IMR-90 (cell line): ENCODE data around the gene BNIP3. TPM values are rescaled to one million over a fixed set of nuclear protein-coding genes. Genes with fewer than 3 reads are reported as not detected.

Experiments
- ATAC-seq: fragments of 200-7000 bp; cut with Tn5 transposase; 2 replicates; pipeline ENCODE4 v1.9.1; 2020; ENCODE audit warnings: low read depth, mild to moderate bottlenecking, moderate library complexity
- BruUV-seq: library from RNA; stranded (reverse); fragments of 400-500 nt; replicated peaks from 2 replicates; lab custom pipeline; 2021; lab: Mats Ljungman, UMichigan
- CTCF ChIA-PET: fragments of 300-600 bp; formaldehyde crosslinking; extraction: SDS; loops from one replicate; lab custom pipeline; 2021; ENCODE audit warnings: antibody characterized with exemption; lab: Yijun Ruan, JAX
- POLR2A ChIA-PET: fragments of 300-600 bp; sonication (Branson Sonifier 250); formaldehyde crosslinking; loops from one replicate; lab custom pipeline; 2022; ENCODE audit warnings: antibody characterized with exemption; ENCODE audit not compliant: unreplicated experiment; lab: Charles Lee
- DNase-seq: peaks from one replicate; pipeline ENCODE4 v3.0.0; 2013
- H2AFZ ChIP-seq: replicated peaks from 2 replicates; pipeline ENCODE3; 2013; ENCODE audit warnings: low read length, mild to moderate bottlenecking; ENCODE audit not compliant: poor library complexity
- H2AK5ac ChIP-seq: 2 replicates; pipeline ENCODE4 v1.6.1; 2013; ENCODE audit warnings: low read depth, low read length, inconsistent platforms
- H2AK9ac ChIP-seq: replicated peaks from 2 replicates; pipeline ENCODE3; 2013; ENCODE audit warnings: mild to moderate bottlenecking, low read depth, low read length, moderate library complexity; ENCODE audit not compliant: poor library complexity
- H2BK120ac ChIP-seq: 2 replicates; pipeline ENCODE4 v1.6.1; 2013; ENCODE audit warnings: low read depth, low read length, inconsistent platforms
- H2BK15ac ChIP-seq: 3 replicates; pipeline ENCODE4 v1.6.1; 2013; ENCODE audit warnings: low read depth, low read length, inconsistent platforms
- H2BK20ac ChIP-seq: 2 replicates; pipeline ENCODE4 v1.6.1; 2013; ENCODE audit warnings: low read depth, mild to moderate bottlenecking, inconsistent platforms, low read length, moderate library complexity
- H2BK5ac ChIP-seq: 2 replicates; pipeline ENCODE4 v1.6.1; 2013; ENCODE audit warnings: mild to moderate bottlenecking, low read depth, low read length, inconsistent platforms; ENCODE audit not compliant: poor library complexity, severe bottlenecking
- H3K14ac ChIP-seq: replicated peaks from 2 replicates; pipeline ENCODE4 v1.6.1; 2013; ENCODE audit warnings: low read depth, low read length, inconsistent platforms
- H3K18ac ChIP-seq: 2 replicates; pipeline ENCODE4 v1.6.1; 2013; ENCODE audit warnings: low read depth, low read length, control low read depth
- H3K23ac ChIP-seq: 2 replicates; pipeline ENCODE4 v1.6.1; 2013; ENCODE audit warnings: low read depth, low read length, inconsistent platforms
- H3K27ac ChIP-seq: 2 replicates; pipeline ENCODE4 v1.5.1; 2013; ENCODE audit warnings: mild to moderate bottlenecking, control low read depth, low read length; ENCODE audit not compliant: insufficient read depth
- H3K27me3 ChIP-seq: 2 replicates; pipeline ENCODE4 v1.6.1; 2013; ENCODE audit warnings: low read length; ENCODE audit not compliant: control insufficient read depth, insufficient read depth
- H3K36me3 ChIP-seq: 2 replicates; pipeline ENCODE4 v1.6.1; 2013; ENCODE audit warnings: low read length, mixed read lengths; ENCODE audit not compliant: control insufficient read depth, insufficient read depth
- H3K4ac ChIP-seq: 2 replicates; pipeline ENCODE4 v1.6.1; 2013; ENCODE audit warnings: low read depth, low read length, inconsistent platforms
- H3K4me1 ChIP-seq: 2 replicates; pipeline ENCODE4 v1.6.1; 2013; ENCODE audit warnings: low read length, mixed read lengths; ENCODE audit not compliant: control insufficient read depth, insufficient read depth
- H3K4me2 ChIP-seq: 2 replicates; pipeline ENCODE4 v1.6.1; 2013; ENCODE audit warnings: low read depth, mild to moderate bottlenecking, control low read depth, low read length, moderate library complexity
- H3K4me3 ChIP-seq: 2 replicates; pipeline ENCODE4 v1.5.1; 2013; ENCODE audit warnings: low read depth, mild to moderate bottlenecking, control low read depth, low read length, moderate library complexity; ENCODE audit not compliant: insufficient read depth
- H3K56ac ChIP-seq: 2 replicates; pipeline ENCODE4 v1.6.1; 2013; ENCODE audit warnings: low read length, inconsistent platforms; ENCODE audit not compliant: insufficient read depth; ENCODE audit errors: extremely low read depth
- H3K79me1 ChIP-seq, 2 experiments: 2 replicates each; pipeline ENCODE4 v1.6.1; 2013; ENCODE audit warnings: low read length in 2 of 2, inconsistent platforms in 1 of 2, low read depth in 1 of 2
- H3K9ac ChIP-seq: 2 replicates; pipeline ENCODE4 v1.6.1; 2013; ENCODE audit warnings: low read depth, low read length, control low read depth
- H3K9me1 ChIP-seq: 2 replicates; pipeline ENCODE4 v1.6.1; 2013; ENCODE audit warnings: low read length, inconsistent platforms; ENCODE audit not compliant: insufficient read depth
- H3K9me3 ChIP-seq: 2 replicates; pipeline ENCODE4 v1.6.1; 2013; ENCODE audit warnings: low read length; ENCODE audit not compliant: control insufficient read depth, insufficient read depth
- H4K20me1 ChIP-seq: 2 replicates; pipeline ENCODE4 v1.6.1; 2013; ENCODE audit warnings: low read length, inconsistent platforms; ENCODE audit not compliant: insufficient read depth
- H4K5ac ChIP-seq: 2 replicates; pipeline ENCODE4 v1.6.1; 2013; ENCODE audit warnings: mild to moderate bottlenecking, low read depth, low read length, control low read depth
- H4K8ac ChIP-seq, 2 experiments: 2 replicates each; pipeline ENCODE4 v1.6.1; 2013; ENCODE audit warnings: low read depth in 2 of 2, low read length in 2 of 2, control low read depth in 1 of 2, inconsistent platforms in 1 of 2
- H4K91ac ChIP-seq: 2 replicates; pipeline ENCODE4 v1.6.1; 2013; ENCODE audit warnings: low read depth, low read length, inconsistent platforms; ENCODE audit not compliant: insufficient read depth
- BHLHE40 ChIP-seq: fragments of 150-350 bp; IDR thresholded peaks from 2 replicates; pipeline ENCODE4 v1.6.1; 2016; ENCODE audit warnings: mild to moderate bottlenecking, low read depth, low read length
- CEBPB ChIP-seq: IDR thresholded peaks from 2 replicates; pipeline ENCODE4 v1.6.1; 2012; ENCODE audit warnings: low read depth, low read length, improper control_type of control experiment
- RCOR1 ChIP-seq: IDR thresholded peaks from 2 replicates; pipeline ENCODE4 v1.6.1; 2012; ENCODE audit warnings: mild to moderate bottlenecking, low read length, improper control_type of control experiment; ENCODE audit not compliant: insufficient replicate concordance
- RFX5 ChIP-seq: IDR thresholded peaks from 2 replicates; pipeline ENCODE4 v1.8.0; 2012; ENCODE audit warnings: low read depth, mild to moderate bottlenecking, low read length, moderate library complexity
- WGBS, 2 experiments: methylation state at CpG; one replicate each; pipeline versions ENCODE4 v1.1.5 to v1.1.7; 2013; ENCODE audit warnings: missing lambda C conversion rate in 2 of 2; ENCODE audit not compliant: insufficient read length in 1 of 2; ENCODE audit errors: extremely low coverage in 2 of 2; 5-methylcytosine and 5-hydroxymethylcytosine counted together
- dilution Hi-C: fragments of 300-500 bp; cut with HindIII; formaldehyde crosslinking; loops from one replicate; pipeline ENCODE4 v1.14.3; 2018; ENCODE audit warnings: low sequenced_read_pairs; ENCODE audit not compliant: unreplicated experiment
- in situ Hi-C: fragments of 300-500 bp; cut with MboI; formaldehyde crosslinking; loops from 3 replicates; pipeline ENCODE4 v1.14.3; 2019; ENCODE audit warnings: low sequenced_read_pairs, inconsistent platforms, mixed read lengths
- intact Hi-C: fragments of 100-400 bp; cut with micrococcal nuclease; formaldehyde crosslinking; loops from 2 replicates; pipeline ENCODE4 v1.10.0; 2022
- polyA plus RNA-seq, 3 experiments: library from polyadenylated mRNA; depleted of rRNA; stranded (reverse); fragments of >200 nt; gene quantifications; 2 replicates each; pipeline ENCODE4 v1.2.3, GENCODE V29; 2012; ENCODE audit warnings: low replicate concordance in 1 of 3
- total RNA-seq: library from RNA; depleted of rRNA; stranded (reverse); fragments of >200 nt; gene quantifications from 2 replicates; pipeline ENCODE4 v1.2.3, GENCODE V29; 2012
- TF ChIP-seq, protein P1 (sequence below): conservative IDR thresholded peaks from 2 replicates; pipeline ENCODE4 v1.5.1; 2012; ENCODE audit warnings: mild to moderate bottlenecking, low read depth, low read length, improper control_type of control experiment

The BNIP3 gene
- total and polyA plus RNA-seq, 2 of the 4 experiments (the other 2 are of a cell fraction): 134 to 211 TPM

DNA sequence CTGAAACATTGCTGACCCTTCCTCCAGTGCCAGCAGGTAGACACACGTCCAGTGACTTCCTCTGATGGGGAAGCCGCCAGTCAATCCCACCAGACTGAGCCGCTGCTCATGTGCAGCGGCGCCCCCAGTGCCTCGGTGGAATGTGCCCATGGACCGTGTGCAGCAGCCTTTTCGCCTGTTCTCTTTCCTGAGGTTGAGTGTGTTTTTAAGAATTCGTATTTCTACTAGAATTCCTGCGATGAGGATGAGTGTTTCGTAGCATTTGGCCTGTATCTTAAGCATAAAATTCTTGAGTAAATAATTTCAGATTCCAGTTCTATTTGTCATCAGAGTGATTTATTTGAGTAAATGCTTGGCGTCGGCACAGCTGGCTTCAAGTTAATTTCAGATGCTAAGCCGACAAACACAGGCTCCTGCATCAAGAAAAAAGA lies 35.4 kb downstream of the BNIP3 start:
- Histone ChIP-seq H3K9me3 (no peaks in the 10 kb centered on the region), H3K36me3 (peaks cover 40% of the 10 kb centered on the region), H3K4me2 (peak overlapping the region; percentile 64), H3K27me3 (no peaks in the 10 kb centered on the region), H3K27ac (peak overlapping the region; percentile 66), H3K4ac (peak overlapping the region; percentile 81), H3K79me1 (peaks cover 33 to 65% of the 10 kb centered on the region in 2 experiments), H3K4me1 (peaks cover 21% of the 10 kb centered on the region), H2BK15ac (peak overlapping the region; percentile 12; the same call in 1 of the 3 replicates), H3K14ac (peak overlapping the region; percentile 49; the same call in 1 of the 2 replicates), H2AK5ac (no peak overlapping the region; the same call in 1 of the 2 replicates), H4K20me1 (peaks cover 16% of the 10 kb centered on the region), H4K8ac (peak overlapping the region; percentile 6 to 75; a peak in 3 of 4 replicates), H3K56ac (peak overlapping the region; percentile 33; the same call in 1 of the 2 replicates), H3K4me3 (no peak overlapping the region), H4K91ac (peak overlapping the region; percentile 85), H2BK120ac (peak overlapping the region; percentile 96), H3K9ac (no peak overlapping the region), H2BK5ac (peak overlapping the region; percentile 70), H3K9me1 (peaks cover 32% of the 10 kb centered on the region), H4K5ac (no peak overlapping the region), H2AK9ac (peak overlapping the region; percentile 78), H3K18ac (peak overlapping the region; percentile 53), H2AFZ (peak overlapping the region; percentile 28), H3K23ac (peak overlapping the region; percentile 44; the same call in 1 of the 2 replicates), H2BK20ac (peak overlapping the region; percentile 78)
- dilution Hi-C loops (no loop called here), in situ Hi-C loops (no loop called here), intact Hi-C loops (loop anchor here (2.0 to 5.0 kb wide), 2 partner anchors 36 to 44 kb away; partner anchors contain the start of gene PPP2R2D)
- TF ChIP-seq RCOR1: peak; percentile 58
- TF ChIP-seq BHLHE40: peak; percentile 74; the same call in 1 of the 2 replicates
- 0 out of 2 replicates have a peak, but pooled peaks have one; percentile 4 for TF ChIP-seq CEBPB
- TF ChIP-seq, protein P1, sequence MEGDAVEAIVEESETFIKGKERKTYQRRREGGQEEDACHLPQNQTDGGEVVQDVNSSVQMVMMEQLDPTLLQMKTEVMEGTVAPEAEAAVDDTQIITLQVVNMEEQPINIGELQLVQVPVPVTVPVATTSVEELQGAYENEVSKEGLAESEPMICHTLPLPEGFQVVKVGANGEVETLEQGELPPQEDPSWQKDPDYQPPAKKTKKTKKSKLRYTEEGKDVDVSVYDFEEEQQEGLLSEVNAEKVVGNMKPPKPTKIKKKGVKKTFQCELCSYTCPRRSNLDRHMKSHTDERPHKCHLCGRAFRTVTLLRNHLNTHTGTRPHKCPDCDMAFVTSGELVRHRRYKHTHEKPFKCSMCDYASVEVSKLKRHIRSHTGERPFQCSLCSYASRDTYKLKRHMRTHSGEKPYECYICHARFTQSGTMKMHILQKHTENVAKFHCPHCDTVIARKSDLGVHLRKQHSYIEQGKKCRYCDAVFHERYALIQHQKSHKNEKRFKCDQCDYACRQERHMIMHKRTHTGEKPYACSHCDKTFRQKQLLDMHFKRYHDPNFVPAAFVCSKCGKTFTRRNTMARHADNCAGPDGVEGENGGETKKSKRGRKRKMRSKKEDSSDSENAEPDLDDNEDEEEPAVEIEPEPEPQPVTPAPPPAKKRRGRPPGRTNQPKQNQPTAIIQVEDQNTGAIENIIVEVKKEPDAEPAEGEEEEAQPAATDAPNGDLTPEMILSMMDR: peak; percentile 12; the same call in 1 of the 2 replicates
- TF ChIP-seq RFX5: no peak
- ChIA-PET POLR2A (no interaction called here), CTCF (interaction anchor here (0.6 to 1.2 kb wide), 2 partner anchors 38 to 61 kb away, joined by 3 read pairs; no protein-coding TSS in a partner anchor)
- BruUV-seq: no TSS peak
- peak; percentile 91 for DNase-seq
- ATAC-seq: peak; percentile 75
- 8% methylated on average over 4 of the region's 14 CpGs; no CpG with 5 or more reads in 1 of the 2 experiments for WGBS, 2 experiments
